Body of pancreas (tissue), 4 donors: ENCODE results near the gene GARIN5B. TPM values are rescaled to one million over a fixed set of nuclear protein-coding genes. Genes with fewer than 3 reads are reported as not detected.

Source experiments
- ATAC-seq: fragments of 150-250 bp; one replicate; pipeline ENCODE4 v1.9.1; 2016
- DNase-seq, 4 donors: peaks; one replicate each; pipeline ENCODE4 v3.0.0-alpha.2; 2019
- H3K27ac ChIP-seq, 4 donors: fragments of 200-600 bp; sonication (generic); 1 replicate in 3 of 4; 2 replicates in 1 of 4; pipeline versions ENCODE4 v1.5.1 to v1.6.1; 2016 to 2019; ENCODE audit warnings: mild to moderate bottlenecking in 1 of 4, mixed read lengths in 1 of 4, moderate library complexity in 1 of 4
- H3K27me3 ChIP-seq, 2 donors: fragments of 200-600 bp; sonication (generic); one replicate each; pipeline ENCODE4 v1.6.0; 2016; ENCODE audit warnings: mild to moderate bottlenecking in 1 of 2
- H3K36me3 ChIP-seq, 2 donors: fragments of 200-600 bp; sonication (generic); replicated peaks in 1 of 2; 2 replicates each; pipeline ENCODE4 v1.5.1; 2016; ENCODE audit warnings: low read depth in 2 of 2; ENCODE audit not compliant: insufficient read depth in 1 of 2
- H3K4me1 ChIP-seq: fragments of 200-600 bp; sonication (generic); one replicate; pipeline ENCODE4 v1.6.0; 2016
- H3K4me3 ChIP-seq, 2 donors: fragments of 200-600 bp; sonication (generic); 1 replicate in 1 of 2; 2 replicates in 1 of 2; pipeline ENCODE4 v1.5.1; 2016 to 2019
- H3K9me3 ChIP-seq, 3 donors: fragments of 200-600 bp; sonication (generic); 1 replicate in 2 of 3; 2 replicates in 1 of 3; pipeline ENCODE4 v1.5.1; 2016
- POLR2A ChIP-seq, 3 donors: fragments of 450-650 bp; IDR thresholded peaks; one replicate each; pipeline ENCODE4 v1.6.1; 2016; ENCODE audit warnings: antibody characterized with exemption in 3 of 3, mild to moderate bottlenecking in 2 of 3
- WGBS, 2 donors: methylation state at CpG; one replicate each; pipeline ENCODE4 v1.1.5; 2017; 5-methylcytosine and 5-hydroxymethylcytosine counted together
- intact Hi-C: fragments of 100-400 bp; cut with DNase I; formaldehyde crosslinking; loops from one replicate; pipeline ENCODE4 v1.15.1; 2023
- total RNA-seq, 2 donors: library from RNA; depleted of rRNA; stranded (reverse); fragments of >200 nt; gene quantifications; one replicate each; pipeline ENCODE4 v1.1.0, GENCODE V29; 2016
- TF ChIP-seq, protein P1 (sequence below), 7 experiments: fragments of 450-650 bp in 4 of 7; fragments of 200-600 bp in 3 of 7; sonication (generic) in 3 of 7; IDR thresholded peaks; one replicate each; pipeline ENCODE4 v1.5.1; 2016 to 2019; ENCODE audit warnings: antibody characterized with exemption in 7 of 7

Gene GARIN5B
- total RNA-seq, 2 donors from 2014 or later: not detected

DNA sequence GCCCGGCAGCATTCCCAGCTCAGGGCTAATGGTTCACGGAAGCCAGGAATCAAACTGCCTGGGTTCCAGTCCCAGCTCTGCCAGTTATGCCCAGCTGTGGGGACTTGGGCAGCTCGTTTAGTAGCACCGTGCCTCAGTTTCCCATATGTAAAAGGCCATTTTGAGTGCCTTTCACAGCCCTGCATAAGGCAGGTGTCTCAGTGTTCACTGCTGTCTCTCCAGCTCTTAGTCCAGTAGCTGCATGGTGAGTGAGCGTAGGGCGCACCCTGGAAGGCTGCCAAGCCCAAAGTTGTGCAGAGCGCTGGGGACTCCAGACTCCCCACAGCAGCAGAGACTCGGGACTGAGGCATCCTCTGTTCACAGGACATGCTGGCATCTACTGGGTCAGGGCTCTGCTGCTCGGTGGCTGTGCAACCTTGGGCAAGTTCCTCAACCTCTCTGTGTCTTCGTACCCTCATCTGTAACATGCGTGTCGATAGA is 28.2 kb upstream of the GARIN5B start:
- no peaks in the 10 kb centered on the region for H3K9me3 ChIP-seq
- TF ChIP-seq, protein P1, sequence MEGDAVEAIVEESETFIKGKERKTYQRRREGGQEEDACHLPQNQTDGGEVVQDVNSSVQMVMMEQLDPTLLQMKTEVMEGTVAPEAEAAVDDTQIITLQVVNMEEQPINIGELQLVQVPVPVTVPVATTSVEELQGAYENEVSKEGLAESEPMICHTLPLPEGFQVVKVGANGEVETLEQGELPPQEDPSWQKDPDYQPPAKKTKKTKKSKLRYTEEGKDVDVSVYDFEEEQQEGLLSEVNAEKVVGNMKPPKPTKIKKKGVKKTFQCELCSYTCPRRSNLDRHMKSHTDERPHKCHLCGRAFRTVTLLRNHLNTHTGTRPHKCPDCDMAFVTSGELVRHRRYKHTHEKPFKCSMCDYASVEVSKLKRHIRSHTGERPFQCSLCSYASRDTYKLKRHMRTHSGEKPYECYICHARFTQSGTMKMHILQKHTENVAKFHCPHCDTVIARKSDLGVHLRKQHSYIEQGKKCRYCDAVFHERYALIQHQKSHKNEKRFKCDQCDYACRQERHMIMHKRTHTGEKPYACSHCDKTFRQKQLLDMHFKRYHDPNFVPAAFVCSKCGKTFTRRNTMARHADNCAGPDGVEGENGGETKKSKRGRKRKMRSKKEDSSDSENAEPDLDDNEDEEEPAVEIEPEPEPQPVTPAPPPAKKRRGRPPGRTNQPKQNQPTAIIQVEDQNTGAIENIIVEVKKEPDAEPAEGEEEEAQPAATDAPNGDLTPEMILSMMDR (IDR thresholded peaks at IDR 0.05): no peak
- no peak for TF ChIP-seq POLR2A (IDR thresholded peaks at IDR 0.05)
- H3K27ac ChIP-seq: no peak overlapping the region
- H3K4me1 ChIP-seq: peaks cover 27% of the 10 kb centered on the region
- no peaks in the 10 kb centered on the region for H3K27me3 ChIP-seq
- peaks cover 0 to 8% of the 10 kb centered on the region in 2 donors for H3K36me3 ChIP-seq
- no peak for ATAC-seq
- 85 to 100% methylated on average over 6 to 12 of the region's 12 CpGs for WGBS, 2 donors
- intact Hi-C loops: no loop called here
- DNase-seq: no peak
- H3K4me3 ChIP-seq: no peak overlapping the region

DNA sequence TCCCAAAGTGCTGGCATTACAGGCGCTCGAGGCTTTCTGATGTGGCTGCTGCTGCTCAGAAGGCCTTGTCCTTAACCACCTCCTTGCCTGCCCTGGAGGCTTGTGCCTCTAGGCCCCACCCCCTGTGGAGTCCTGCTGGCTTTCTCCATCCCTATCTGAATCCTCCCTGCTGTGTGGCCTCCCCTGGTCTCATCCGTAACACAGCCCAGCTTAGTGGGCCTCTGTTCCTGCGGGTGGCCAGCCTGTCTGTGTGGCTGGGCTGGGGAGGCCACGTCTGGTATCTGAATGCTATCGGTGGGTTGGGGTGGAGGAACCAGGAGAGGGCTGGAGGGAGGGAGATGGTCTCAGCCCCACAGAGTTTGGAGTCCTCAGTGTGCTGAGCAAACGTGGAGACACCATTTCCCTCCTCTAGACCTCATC is 27.4 kb upstream of the GARIN5B start:
- H3K9me3 ChIP-seq: no peaks in the 10 kb centered on the region
- no peak overlapping the region for H3K27ac ChIP-seq
- intact Hi-C loops: no loop called here
- no peaks in the 10 kb centered on the region for H3K27me3 ChIP-seq
- no peak for TF ChIP-seq POLR2A (IDR thresholded peaks at IDR 0.05)
- H3K4me3 ChIP-seq: no peak overlapping the region
- peaks cover 27% of the 10 kb centered on the region for H3K4me1 ChIP-seq
- no peak for ATAC-seq
- DNase-seq: no peak
- peaks cover 0 to 8% of the 10 kb centered on the region in 2 donors for H3K36me3 ChIP-seq
- 82 to 87% methylated on average over 7 of the region's 7 CpGs for WGBS, 2 donors

- no peaks in the 10 kb centered on the region for H3K9me3 ChIP-seq
- WGBS, 2 donors: 83 to 89% methylated on average over 13 to 21 of the region's 21 CpGs
- peaks cover 33% of the 10 kb centered on the region for H3K4me1 ChIP-seq
- H3K27me3 ChIP-seq: no peaks in the 10 kb centered on the region
- ATAC-seq (no peak), DNase-seq (no peak)
- H3K27ac ChIP-seq: no peak overlapping the region
- intact Hi-C loops: loop anchor here (10.0 kb wide), 1 partner anchor 85 kb away; no protein-coding TSS in a partner anchor
- no peak overlapping the region for H3K4me3 ChIP-seq
- peaks cover 0 to 8% of the 10 kb centered on the region in 2 donors for H3K36me3 ChIP-seq
- TF ChIP-seq POLR2A (IDR thresholded peaks at IDR 0.05): no peak
- TF ChIP-seq, protein P1 (IDR thresholded peaks at IDR 0.05): no peak
These were observed 26.6 kb upstream of the GARIN5B start for GRCh38 chr19:55389386-55390317.

GRCh38 chr19:55387736-55388497 is 24.9 kb upstream of the GARIN5B start:
- no peaks in the 10 kb centered on the region for H3K27me3 ChIP-seq
- no peaks in the 10 kb centered on the region for H3K9me3 ChIP-seq
- H3K27ac ChIP-seq: no peak overlapping the region
- TF ChIP-seq POLR2A (IDR thresholded peaks at IDR 0.05): no peak
- TF ChIP-seq, protein P1 (IDR thresholded peaks at IDR 0.05): no peak
- H3K36me3 ChIP-seq: peaks cover 0 to 8% of the 10 kb centered on the region in 2 donors
- intact Hi-C loops: loop anchor here (10.0 kb wide), 1 partner anchor 83 kb away; no protein-coding TSS in a partner anchor
- ATAC-seq: no peak
- H3K4me3 ChIP-seq: no peak overlapping the region
- peaks cover 43% of the 10 kb centered on the region for H3K4me1 ChIP-seq
- 54 to 72% methylated on average over 13 to 22 of the region's 24 CpGs for WGBS, 2 donors
- DNase-seq: no peak
